NCI-H146 treated with DMSO at 0.1 percent for 48 hours (cell line): ENCODE results near the gene CD3G.

Experiments used
- DNase-seq: peaks from one replicate; lab custom pipeline; 2025; ENCODE audit not compliant: unreplicated experiment; lab: John Stamatoyannopoulos, UW

CD3G gene

DNA sequence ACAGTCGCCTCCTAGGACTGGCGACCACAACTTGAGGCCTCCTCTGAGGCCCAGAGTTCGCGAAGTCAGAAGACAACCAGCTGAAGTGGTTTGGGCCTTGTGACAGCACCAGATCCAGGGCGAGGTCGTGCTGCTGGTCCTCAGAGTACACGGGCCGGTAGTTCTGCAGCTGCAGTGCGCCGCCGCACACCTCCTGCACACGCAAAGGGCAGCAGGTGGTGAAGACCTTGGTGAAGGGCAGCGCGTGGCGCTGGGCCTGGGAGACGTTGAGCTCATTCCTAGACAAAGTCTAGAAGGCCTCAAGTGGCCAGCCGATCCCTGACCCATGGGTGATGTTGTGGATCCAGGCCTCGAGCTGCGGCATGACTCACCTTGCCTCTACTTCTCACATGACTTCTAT is 21.4 kb upstream of the CD3G start:
- no peak for DNase-seq

GRCh38 chr11:118325283-118325682 is 18.9 kb upstream of the CD3G start:
- DNase-seq, result no peak

DNA sequence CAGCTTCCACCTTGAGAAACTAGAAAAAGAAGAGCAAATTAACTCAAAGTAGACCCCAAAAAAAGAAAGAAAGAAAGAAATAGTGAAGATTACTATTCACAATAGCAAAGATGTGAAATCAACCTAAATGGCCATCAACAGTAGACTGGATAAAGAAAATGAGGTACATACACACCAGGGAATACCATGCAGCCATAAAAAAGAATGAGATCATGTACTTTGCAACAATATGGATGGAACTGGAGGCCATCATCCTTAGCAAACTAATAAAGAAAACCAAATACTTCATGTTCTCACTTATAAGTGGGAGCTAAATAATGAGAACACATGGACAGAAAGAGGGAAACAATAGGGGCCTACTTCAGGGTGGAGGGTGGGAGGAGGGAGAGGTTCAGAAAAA is 15.4 kb upstream of the CD3G start:
- no peak for DNase-seq

DNA sequence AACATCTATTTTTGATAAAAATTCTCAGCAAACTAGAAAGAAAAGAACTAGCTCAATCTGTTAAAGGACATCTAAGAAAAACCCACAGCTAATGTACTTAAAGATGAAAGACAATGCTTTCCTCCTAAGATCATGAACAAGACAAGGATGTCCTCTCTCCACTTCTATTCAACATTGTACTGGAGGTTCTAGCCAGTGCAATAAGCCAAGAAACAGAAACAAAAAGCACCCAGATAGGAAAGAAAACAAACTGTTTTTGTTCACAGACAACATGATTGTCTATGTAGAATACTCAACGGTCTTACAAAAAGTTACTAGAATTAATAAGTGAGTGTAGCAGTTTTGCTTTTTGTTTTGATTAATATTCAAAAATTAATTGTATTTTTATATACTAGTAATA is 9.4 kb upstream of the CD3G start:
- no peak for DNase-seq

GRCh38 chr11:118338637-118339061 is 5.5 kb upstream of the CD3G start:
- DNase-seq, result no peak

- DNase-seq, result no peak
These were observed 4.7 kb upstream of the CD3G start for GRCh38 chr11:118339281-118339961.

GRCh38 chr11:118340449-118340848 is 3.7 kb upstream of the CD3G start:
- DNase-seq, result no peak

- no peak for DNase-seq
These were observed 2.9 kb upstream of the CD3G start for GRCh38 chr11:118341261-118341660.

- DNase-seq, result no peak
These were observed 2.2 kb upstream of the CD3G start for GRCh38 chr11:118341815-118342489.

DNA sequence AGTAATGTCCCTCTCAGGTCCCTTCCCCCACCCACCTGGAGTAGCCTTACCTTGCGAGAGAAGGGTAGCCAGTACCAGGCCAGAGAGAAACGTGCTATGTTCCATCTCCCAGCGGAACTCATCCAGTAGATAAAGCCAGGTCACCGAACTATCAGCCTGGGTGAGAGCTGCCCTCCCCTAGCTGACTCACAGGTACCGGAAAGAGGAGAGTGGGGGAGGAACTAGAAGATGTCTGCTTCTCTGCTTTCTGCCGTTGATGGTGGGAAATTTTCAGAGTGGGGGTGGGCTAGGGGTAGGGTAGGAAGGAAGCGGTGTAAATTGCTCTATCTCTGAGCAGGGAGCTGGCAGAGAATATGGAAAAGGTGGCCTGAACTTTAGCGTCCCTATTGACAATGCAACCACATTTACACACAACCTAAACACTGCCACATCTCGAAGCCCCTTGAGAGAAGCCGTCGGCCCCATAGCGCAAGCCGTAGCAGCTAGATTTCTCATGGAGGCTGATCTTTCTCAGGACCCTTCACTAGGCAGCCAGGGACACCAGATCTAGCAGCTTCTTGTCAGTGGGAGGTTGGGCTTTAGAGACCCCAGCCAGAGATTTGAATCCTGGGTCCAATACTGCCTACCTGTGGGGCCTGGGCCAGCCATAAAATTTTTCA is 1.5 kb upstream of the CD3G start, which contains the start of gene CD3D:
Gene CD3D (minus strand): TSS at position 203 of the 659 bp plus-strand sequence. CDS start 98 bp downstream, at position 105.
- DNase-seq, result no peak

GRCh38 chr11:118343248-118343647 is 896 bp upstream of the CD3G start:
- no peak for DNase-seq

- DNase-seq, result no peak
These were observed 5.3 kb downstream of the CD3G start for GRCh38 chr11:118349475-118349874.

GRCh38 chr11:118353084-118353710 is 9.1 kb downstream of the CD3G start:
- no peak for DNase-seq

DNA sequence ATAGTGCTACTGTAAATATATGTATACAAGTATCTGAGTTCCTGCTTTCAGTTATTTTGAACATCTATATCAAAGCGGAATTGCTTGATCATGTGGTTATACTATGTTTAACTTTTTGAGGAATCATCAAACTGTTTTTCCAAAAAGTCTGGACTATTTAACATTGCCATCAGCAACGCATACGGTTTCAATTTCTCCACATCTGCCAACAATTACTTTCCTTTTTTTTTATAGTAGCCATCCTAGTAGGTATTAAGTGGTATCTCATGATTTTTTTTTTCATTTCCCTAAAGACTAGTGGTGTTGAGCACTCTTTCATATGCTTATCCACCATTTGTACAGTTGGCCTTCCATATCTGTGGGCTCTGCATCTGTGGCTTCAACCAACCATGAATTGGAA is 13.9 kb downstream of the CD3G start:
- DNase-seq, result no peak

DNA sequence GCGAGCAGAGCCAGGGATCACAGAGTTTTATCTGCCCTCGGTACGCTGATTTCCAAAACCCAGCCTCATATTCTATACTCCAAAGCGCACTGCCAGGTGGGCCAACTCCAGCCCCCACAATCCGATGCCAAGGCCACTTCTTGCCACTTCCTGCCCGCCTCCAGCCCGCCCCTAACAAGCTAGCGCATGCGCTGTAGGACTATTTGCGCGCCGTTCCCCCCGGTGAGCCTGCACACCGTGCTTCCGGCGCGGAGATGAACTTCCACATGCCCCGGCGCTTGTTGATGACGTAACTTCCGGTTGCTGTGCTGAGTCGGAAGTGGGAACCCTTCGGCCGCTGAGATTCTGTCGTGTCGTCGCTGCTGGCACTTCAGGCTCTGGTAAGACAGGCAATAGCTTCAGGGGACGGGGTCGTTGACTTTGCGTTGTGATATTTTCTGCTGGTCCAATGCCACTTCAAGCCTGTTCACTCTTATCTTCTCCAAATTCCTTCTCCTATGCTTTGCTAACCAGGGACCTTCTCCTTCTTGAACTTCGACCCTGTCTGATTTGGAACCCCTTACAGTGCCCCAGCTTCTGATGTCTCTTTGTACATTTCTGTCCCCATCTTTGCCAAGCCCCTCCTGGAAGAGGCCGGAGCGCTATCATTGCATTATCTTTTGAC is 15.3 kb downstream of the CD3G start, which contains the start of gene UBE4A:
Gene UBE4A (plus strand): TSS at position 306 of the 664 bp plus-strand sequence. CDS start 5,481 bp downstream, outside the sequence.
- DNase-seq, result peak; percentile 83

DNA sequence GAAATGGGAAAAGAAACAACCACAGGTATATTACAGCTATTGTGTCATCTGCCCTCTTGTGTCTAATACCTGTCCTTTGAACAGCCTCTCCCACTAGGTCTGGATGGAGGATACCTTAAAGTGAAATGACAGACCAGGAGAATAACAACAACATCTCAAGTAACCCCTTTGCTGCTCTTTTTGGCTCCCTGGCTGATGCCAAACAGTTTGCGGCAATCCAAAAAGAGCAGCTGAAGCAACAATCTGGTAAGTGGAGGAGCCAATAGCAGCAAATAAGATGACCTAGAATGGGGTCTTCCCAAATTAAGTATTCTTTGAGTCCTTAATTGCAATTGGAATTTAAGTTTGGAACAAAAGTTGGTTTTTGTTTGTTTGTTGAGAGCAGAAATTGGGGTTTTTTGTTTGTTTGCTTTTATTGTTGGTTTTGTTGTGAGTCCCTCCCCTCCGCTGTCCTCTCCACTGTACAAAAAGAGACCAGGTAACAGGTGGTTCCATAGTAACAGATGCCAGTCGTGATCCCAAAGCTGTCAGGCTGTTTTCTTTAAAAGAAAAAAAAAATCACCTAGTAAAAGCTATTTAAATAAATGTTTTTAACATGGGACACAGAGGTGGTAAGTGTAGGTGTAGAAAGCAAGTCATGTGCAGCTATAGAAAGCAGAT is 20.9 kb downstream of the CD3G start:
- no peak for DNase-seq

DNA sequence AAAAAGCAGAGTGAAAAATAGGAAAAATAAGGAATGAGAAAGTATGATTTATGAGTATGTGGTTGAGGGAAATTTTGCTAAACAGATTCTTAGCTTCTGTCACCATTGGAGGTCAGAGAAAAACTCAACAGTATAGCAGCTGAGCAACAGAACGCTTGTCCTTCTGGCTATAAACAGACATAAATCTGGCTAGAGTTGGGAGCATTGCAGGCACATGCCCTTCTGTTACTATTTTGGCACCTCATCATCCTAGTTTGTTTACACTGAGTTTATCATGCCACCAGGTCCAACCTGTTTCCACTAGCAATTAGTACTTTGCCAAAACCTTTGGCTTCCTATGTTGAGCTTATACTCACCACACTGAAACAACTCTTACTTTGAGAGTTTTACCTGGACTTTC is 22.1 kb downstream of the CD3G start:
- no peak for DNase-seq

GRCh38 chr11:118370774-118371173 is 26.6 kb downstream of the CD3G start:
- no peak for DNase-seq

DNA sequence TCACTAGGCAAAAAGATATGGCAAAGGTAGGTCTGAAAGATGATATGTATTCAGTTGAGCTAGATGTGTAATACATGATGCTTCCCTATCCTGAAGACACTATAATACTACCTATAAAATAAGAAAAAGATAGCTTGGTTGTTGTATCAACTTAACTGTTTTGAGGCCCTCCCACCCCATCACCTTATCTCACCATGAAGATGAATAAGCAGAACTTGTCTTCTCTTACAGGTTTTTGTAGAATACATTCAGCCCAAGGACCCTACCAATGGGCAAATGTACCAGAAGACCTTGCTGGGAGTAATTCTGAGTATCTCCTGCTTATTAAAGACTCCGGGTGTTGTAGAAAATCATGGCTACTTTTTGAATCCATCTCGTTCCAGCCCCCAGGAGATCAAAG is 29.1 kb downstream of the CD3G start:
- DNase-seq, result no peak

DNA sequence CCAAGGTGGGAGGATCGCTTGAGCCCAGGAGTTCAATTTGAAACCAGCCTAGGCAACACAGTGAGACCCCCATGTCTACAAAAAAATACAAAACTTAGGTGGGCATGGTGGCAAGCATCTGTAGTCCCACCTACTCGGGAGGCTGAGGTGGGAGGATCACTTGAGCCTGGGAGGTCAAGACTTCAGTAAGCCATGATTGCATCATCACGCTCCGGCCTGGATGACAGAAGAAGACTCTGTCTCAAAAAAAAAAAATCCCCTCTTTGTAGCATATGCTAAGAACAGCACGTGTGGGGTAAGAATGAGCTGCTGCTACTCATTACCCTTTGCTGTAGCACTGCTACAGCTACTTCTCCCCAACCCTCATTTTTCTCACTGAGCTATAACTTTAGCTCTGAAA is 29.7 kb downstream of the CD3G start:
- DNase-seq, result no peak

DNA sequence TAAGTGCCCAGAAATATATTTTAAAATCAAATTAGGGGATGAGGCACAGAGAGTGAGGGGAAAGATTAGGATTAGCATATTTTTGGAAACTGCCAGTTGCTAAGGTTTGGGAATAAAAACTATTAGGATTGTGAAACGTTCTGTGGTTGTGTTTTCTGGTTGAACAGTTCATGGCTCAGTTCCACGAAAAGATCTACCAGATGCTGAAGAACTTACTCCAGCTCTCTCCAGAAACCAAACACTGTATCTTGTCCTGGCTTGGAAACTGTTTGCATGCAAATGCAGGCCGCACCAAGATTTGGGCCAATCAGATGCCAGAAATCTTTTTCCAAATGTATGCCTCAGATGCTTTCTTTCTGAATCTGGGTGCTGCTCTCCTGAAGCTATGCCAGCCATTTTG is 30.6 kb downstream of the CD3G start:
- no peak for DNase-seq
